Measurements from ENCODE around the gene STX2.
"Not testable (repeated sequence)": the region's sequence is repeated elsewhere in the genome, so short reads cannot be mapped to it uniquely, and the experiment has no call there.

Gene STX2

GRCh38 chr12:130870442-130871285 is 31.6 kb upstream of the STX2 start:
- peak; percentile 61 to 71 for DNase-seq (ENCODE audit: low read depth in 2 of 2)

DNA sequence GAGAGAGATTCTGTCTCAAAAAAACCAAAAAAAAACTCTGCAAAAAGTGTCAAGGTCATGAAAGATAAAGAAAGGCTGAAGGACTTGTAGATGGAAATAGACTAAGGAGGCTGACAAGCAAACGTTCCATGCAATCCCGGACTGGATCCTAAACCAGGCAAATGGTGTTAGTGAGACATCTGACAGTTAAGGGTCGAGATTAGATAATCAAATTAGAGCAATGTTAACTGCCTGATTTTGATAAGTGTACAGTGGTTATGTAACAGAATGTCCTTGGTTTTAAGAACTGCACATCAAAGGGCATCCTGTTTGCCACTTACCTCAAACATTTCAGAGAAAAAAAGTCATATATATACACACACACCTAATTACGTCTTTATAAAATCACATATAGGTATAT is 29.4 kb upstream of the STX2 start:
- no peak for DNase-seq (ENCODE audit: low read depth in 2 of 2)

- DNase-seq (ENCODE audit: low read depth in 2 of 2), result no peak
Observed at GRCh38 chr12:130863298-130863697, 24.2 kb upstream of the STX2 start.

GRCh38 chr12:130862771-130863170 is 23.7 kb upstream of the STX2 start:
- DNase-seq (ENCODE audit: low read depth in 2 of 2), result not testable (repeated sequence)

GRCh38 chr12:130862161-130862560 is 23.1 kb upstream of the STX2 start:
- no peak for DNase-seq (ENCODE audit: low read depth in 2 of 2)

- DNase-seq (ENCODE audit: low read depth in 2 of 2), result no peak
Observed at GRCh38 chr12:130860311-130860710, 21.3 kb upstream of the STX2 start.

GRCh38 chr12:130859161-130859560 is 20.1 kb upstream of the STX2 start:
- no peak for DNase-seq (ENCODE audit: low read depth in 2 of 2)

- DNase-seq (ENCODE audit: low read depth in 2 of 2), result no peak
Observed at GRCh38 chr12:130858084-130858483, 19.0 kb upstream of the STX2 start.

- no peak for DNase-seq (ENCODE audit: low read depth in 2 of 2)
Observed at GRCh38 chr12:130856088-130856487, 17.0 kb upstream of the STX2 start.

DNA sequence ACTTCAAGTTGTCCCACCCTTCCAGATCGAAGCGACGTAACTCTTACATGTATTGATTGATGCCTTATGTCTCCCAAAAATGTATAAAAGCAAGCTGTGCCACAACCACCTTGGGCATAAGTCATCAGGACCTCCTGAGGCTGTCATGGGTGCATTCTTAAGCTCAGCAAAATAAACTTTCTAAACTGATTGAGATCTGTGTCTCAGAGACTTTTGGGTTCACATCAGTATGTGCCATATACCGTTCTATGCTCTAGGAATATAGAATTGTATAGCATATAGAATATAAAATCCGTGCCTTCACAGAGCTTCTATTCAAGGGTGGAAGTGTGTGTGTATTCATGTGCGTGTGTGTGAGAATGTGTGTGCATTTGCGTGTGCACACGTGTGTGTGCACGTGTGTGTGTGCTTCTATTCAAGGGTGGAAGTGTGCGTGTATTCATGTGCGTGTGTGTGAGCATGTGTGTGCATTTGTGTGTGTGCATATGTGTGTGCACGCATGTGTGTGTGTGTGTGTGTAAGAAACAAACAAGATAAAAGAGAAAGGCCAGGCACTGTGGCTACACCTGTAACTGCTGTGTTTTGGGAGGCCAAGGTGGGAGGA is 11.5 kb upstream of the STX2 start:
- no peak for DNase-seq (ENCODE audit: low read depth in 2 of 2)

- DNase-seq (ENCODE audit: low read depth in 2 of 2), result no peak
Observed at GRCh38 chr12:130849561-130850417, 10.7 kb upstream of the STX2 start.

DNA sequence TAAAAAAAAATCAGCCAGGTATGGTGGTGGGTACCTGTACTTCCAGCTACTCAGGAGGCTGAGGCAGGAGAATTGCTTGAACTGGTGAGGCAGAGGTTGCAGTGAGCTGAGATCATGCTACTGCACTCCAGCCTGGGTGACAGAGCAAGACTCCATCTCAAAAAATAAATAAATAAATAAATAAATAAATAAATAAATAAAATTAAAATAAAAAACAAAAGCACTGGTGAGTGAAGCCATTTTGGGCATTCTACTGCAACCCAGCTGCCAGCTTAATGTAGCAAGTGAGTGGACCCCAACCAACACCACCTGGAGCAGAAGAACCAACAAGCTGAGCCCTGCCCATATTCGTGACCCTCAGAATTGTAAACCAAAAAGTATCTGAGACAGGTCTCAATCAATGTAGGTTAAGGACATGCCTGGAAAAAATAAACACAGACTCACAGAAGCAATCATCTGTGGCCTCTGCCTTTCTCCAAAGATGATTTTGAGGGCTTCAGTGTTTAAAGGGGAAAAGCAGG is 9.8 kb upstream of the STX2 start:
- DNase-seq (ENCODE audit: low read depth in 2 of 2), result not testable (repeated sequence)

- DNase-seq (ENCODE audit: low read depth in 2 of 2), result not testable (repeated sequence)
Observed at GRCh38 chr12:130848105-130848504, 9.1 kb upstream of the STX2 start.

DNA sequence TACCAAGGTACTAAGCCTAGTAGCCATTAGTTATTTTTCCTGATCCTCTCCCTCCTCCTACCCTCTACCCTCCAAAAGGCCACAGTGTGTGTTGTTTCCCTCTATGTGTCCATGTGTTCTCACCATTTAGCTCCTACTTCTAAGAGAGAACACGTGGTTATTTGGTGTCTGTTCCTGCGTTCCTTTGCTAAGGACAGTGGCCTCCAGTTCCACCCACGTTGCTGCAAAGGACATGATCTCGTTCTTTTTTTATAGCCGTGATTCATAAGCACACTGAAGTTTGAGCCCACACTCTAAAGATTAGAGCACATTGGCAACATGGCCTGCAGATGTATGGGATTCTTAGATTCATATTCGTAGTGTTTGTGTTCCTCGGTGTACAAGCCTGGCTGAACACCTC is 8.1 kb upstream of the STX2 start:
- DNase-seq (ENCODE audit: low read depth in 2 of 2), result no peak

DNA sequence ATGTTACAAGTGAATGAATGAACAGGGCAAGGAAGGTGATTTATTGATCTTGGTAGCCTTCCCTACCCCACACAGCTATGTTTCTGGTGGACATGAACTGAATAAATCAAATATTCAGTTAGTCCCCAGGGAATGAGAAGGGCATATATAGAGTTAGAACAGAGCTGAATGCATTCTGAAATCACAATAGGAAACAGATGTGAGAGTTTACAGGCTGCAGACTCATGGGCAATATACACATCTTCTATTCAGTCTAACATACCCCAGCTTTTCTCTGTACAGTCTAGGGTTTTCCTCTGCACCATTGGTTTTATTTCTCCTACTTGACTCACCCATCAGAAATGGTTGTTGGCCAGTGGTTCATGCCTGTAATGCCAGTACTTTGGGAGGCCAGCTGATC is 7.3 kb upstream of the STX2 start:
- DNase-seq (ENCODE audit: low read depth in 2 of 2), result no peak

GRCh38 chr12:130839770-130840404 is 837 bp upstream of the STX2 start:
- DNase-seq (ENCODE audit: low read depth in 2 of 2), result no peak

- DNase-seq (ENCODE audit: low read depth in 2 of 2), result no peak
Observed at GRCh38 chr12:130838284-130838950, 633 bp downstream of the STX2 start.

DNA sequence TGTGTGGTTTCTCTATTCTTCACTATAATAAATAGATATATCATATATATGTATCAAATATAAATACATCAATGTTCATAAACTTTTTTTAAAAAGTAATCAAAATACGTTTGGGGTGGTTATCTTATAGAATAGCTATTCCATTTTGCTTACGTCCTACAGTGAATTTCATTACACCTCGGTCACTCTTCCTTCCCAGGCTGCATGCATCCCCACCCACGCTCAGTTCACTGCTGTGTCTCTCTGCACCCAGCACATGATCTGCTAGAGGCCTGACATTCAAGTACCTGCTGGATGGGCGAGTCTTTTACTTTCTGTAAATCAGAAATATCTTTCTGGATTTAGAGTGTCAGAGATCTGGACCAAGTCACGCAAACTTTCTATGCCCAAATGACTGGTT is 3.6 kb downstream of the STX2 start:
- no peak for DNase-seq (ENCODE audit: low read depth in 2 of 2)

DNA sequence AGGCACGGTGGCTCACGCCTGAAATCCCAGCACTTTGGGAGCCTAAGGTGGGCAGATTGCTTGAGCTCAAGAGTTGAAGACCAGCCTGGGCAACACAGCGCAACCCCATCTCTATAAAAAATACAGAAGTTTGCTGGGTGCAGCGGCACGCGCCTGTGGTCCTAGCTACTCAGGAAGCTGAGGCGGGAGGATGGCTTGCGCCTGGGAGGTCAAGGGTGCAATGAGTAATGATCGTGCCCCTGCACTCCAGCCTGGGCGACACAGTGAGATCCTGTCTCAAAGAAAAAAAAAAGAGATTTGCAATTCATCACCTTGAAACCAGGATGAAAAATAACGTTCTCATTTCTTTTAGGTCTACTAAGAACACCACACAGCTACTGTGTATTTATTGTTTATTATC is 4.0 kb downstream of the STX2 start:
- DNase-seq (ENCODE audit: low read depth in 2 of 2), result no peak

GRCh38 chr12:130832561-130833209 is 6.4 kb downstream of the STX2 start:
- DNase-seq (ENCODE audit: low read depth in 2 of 2), result no peak
